Smooth muscle cell (in vitro differentiated cells): ENCODE measurements around the gene LCN2. TPM values are rescaled to one million over a fixed set of nuclear protein-coding genes. Genes with fewer than 3 reads are reported as not detected.

ENCODE experiments used
- DNase-seq: peaks from one replicate; lab custom pipeline; 2025; ENCODE audit not compliant: unreplicated experiment; lab: John Stamatoyannopoulos, UW
- H2AFZ ChIP-seq: fragments of 200-600 bp; sonication (generic); 2 replicates; pipeline ENCODE4 v1.6.0; 2016; ENCODE audit warnings: antibody characterized with exemption, low read depth, mild to moderate bottlenecking
- H3F3A ChIP-seq: fragments of 200-600 bp; sonication (generic); 2 replicates; pipeline ENCODE4 v1.6.0; 2017; ENCODE audit warnings: antibody characterized with exemption, low read depth
- H3K27ac ChIP-seq: fragments of 200-600 bp; sonication (generic); 2 replicates; pipeline ENCODE4 v1.5.1; 2016; ENCODE audit warnings: low read depth, mild to moderate bottlenecking
- H3K27me3 ChIP-seq: fragments of 200-600 bp; sonication (generic); 2 replicates; pipeline ENCODE4 v1.6.1; 2016; ENCODE audit warnings: low read depth, mild to moderate bottlenecking
- H3K36me3 ChIP-seq: fragments of 200-600 bp; sonication (generic); 2 replicates; pipeline ENCODE4 v1.5.1; 2016; ENCODE audit warnings: low read depth
- H3K4me1 ChIP-seq: fragments of 200-600 bp; sonication (generic); 2 replicates; pipeline ENCODE4 v1.5.1; 2016; ENCODE audit warnings: low read depth
- H3K4me2 ChIP-seq: fragments of 200-600 bp; sonication (generic); 2 replicates; pipeline ENCODE4 v1.6.0; 2016; ENCODE audit warnings: mild to moderate bottlenecking
- H3K4me3 ChIP-seq: fragments of 200-600 bp; sonication (generic); 2 replicates; pipeline ENCODE4 v1.5.1; 2016; ENCODE audit warnings: mild to moderate bottlenecking
- H3K79me2 ChIP-seq: fragments of 200-600 bp; sonication (generic); 2 replicates; pipeline ENCODE4 v1.6.0; 2016; ENCODE audit warnings: low read depth, mild to moderate bottlenecking
- H3K9ac ChIP-seq: fragments of 200-600 bp; sonication (generic); 2 replicates; pipeline ENCODE4 v1.6.0; 2016; ENCODE audit warnings: low read depth
- H3K9me3 ChIP-seq: fragments of 200-600 bp; sonication (generic); replicated peaks from 2 replicates; pipeline ENCODE4 v1.5.1; 2016; ENCODE audit warnings: low read depth
- H4K20me1 ChIP-seq: fragments of 200-600 bp; sonication (generic); 2 replicates; pipeline ENCODE4 v1.6.0; 2016; ENCODE audit warnings: low read depth
- WGBS: methylation state at CpG from one replicate; pipeline ENCODE4 v1.1.7; 2016; ENCODE audit warnings: low lambda C conversion rate; 5-methylcytosine and 5-hydroxymethylcytosine counted together
- polyA plus RNA-seq: library from polyadenylated mRNA; unstranded; fragments of >200 nt; fragmentation: Nextera tagmentation; extraction: Ambion mirVana; gene quantifications from 2 replicates; pipeline ENCODE4 v1.2.1, GENCODE V29; 2016
- total RNA-seq: library from RNA; depleted of rRNA; stranded (reverse); fragments of >200 nt; gene quantifications from 2 replicates; pipeline ENCODE4 v1.2.3, GENCODE V29; 2014
- TF ChIP-seq, protein P1 (sequence below): fragments of 200-600 bp; sonication (generic); IDR thresholded peaks from 2 replicates; pipeline ENCODE4 v1.5.1; 2017; ENCODE audit warnings: borderline replicate concordance, mild to moderate bottlenecking, antibody characterized with exemption; ENCODE audit not compliant: insufficient read depth, poor library complexity, severe bottlenecking

LCN2 gene
- total and polyA plus RNA-seq, 2 experiments from 2014 or later, result not detected

DNA sequence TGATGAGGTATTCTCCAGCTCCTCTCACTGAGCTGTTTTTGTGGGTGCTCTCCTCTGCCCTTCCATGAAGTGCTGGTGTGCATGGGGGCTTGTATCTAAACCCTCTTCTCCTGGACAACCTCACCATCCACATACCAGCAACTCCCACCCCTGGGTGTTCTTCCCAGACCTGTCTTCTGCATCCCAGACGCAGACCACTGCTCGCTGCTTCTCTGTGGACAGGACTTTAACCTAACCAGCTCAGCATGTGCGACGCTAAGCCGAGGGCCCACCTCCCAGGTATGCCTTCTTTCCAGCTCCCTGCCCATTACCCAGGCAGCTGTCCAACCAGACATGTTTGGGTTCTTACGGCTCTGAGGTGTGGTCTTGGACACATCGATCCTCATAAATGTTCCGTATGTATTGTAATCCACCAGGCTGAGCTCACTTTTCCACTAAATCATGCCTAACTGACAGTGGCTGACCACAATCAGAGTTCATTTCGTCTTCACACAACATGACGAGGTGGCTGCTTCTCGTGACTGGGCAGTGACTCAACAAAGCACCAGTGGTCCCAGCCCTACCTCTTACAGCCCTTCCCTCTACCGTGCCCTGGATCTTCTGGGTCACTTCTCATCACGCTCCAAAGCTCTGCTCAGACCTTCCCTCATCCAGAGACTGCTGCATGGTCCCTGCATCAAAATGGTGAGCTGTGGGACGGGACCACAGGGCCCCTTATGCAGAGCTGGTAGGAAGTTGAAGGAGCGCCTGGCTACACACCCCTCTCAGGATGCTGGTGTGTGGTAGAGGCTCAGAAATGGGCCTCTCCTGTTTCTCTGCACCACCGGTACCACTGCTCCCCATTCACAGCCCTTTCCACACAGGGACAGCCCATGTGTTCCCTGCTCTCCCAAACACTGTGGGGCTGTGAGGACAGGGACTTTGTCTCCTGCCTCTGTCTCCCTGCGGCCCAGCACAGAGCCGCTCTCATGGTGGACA lies 12.1 kb upstream of the LCN2 start:
- WGBS, result 78% methylated on average over 18 of the region's 18 CpGs
- TF ChIP-seq, protein P1, sequence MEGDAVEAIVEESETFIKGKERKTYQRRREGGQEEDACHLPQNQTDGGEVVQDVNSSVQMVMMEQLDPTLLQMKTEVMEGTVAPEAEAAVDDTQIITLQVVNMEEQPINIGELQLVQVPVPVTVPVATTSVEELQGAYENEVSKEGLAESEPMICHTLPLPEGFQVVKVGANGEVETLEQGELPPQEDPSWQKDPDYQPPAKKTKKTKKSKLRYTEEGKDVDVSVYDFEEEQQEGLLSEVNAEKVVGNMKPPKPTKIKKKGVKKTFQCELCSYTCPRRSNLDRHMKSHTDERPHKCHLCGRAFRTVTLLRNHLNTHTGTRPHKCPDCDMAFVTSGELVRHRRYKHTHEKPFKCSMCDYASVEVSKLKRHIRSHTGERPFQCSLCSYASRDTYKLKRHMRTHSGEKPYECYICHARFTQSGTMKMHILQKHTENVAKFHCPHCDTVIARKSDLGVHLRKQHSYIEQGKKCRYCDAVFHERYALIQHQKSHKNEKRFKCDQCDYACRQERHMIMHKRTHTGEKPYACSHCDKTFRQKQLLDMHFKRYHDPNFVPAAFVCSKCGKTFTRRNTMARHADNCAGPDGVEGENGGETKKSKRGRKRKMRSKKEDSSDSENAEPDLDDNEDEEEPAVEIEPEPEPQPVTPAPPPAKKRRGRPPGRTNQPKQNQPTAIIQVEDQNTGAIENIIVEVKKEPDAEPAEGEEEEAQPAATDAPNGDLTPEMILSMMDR, result no peak
- H3K4me3 ChIP-seq, result no peak overlapping the region
- no peaks in the 10 kb centered on the region for H3F3A ChIP-seq
- H3K9ac ChIP-seq, result no peak overlapping the region
- peaks cover 3% of the 10 kb centered on the region for H3K27me3 ChIP-seq
- H3K4me2 ChIP-seq, result no peak overlapping the region
- no peak overlapping the region for H2AFZ ChIP-seq
- H3K4me1 ChIP-seq, result no peaks in the 10 kb centered on the region
- no peak overlapping the region for H3K27ac ChIP-seq
- no peaks in the 10 kb centered on the region for H3K9me3 ChIP-seq
- no peaks in the 10 kb centered on the region for H4K20me1 ChIP-seq
- no peaks in the 10 kb centered on the region for H3K79me2 ChIP-seq
- H3K36me3 ChIP-seq, result no peaks in the 10 kb centered on the region
- DNase-seq, result no peak

DNA sequence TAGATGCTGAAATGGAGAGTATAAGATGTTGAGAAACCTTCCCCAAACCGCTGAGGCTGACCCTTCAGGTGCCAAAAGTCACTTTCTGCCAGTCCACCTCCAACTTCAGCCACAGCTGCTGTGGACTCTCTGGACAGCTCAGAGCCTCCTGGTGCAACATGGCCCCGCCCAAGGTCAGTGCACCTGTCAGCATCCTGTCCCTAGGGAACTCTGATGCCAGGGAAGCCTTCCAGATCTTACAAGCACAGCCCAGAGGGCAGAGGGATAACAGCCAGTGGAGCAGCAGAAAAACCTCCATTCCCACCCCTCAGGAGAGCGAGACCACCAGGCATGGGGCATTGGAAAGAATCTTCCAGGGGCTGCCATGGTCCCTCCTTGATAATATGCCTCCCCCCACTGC lies 11.3 kb upstream of the LCN2 start:
- Histone ChIP-seq H3K4me3 (no peak overlapping the region), H2AFZ (no peak overlapping the region), H3K9me3 (no peaks in the 10 kb centered on the region), H3F3A (no peaks in the 10 kb centered on the region), H3K36me3 (no peaks in the 10 kb centered on the region), H4K20me1 (no peaks in the 10 kb centered on the region), H3K27me3 (peaks cover 3% of the 10 kb centered on the region), H3K9ac (no peak overlapping the region), H3K79me2 (no peaks in the 10 kb centered on the region), H3K4me2 (no peak overlapping the region), H3K4me1 (no peaks in the 10 kb centered on the region), H3K27ac (no peak overlapping the region)
- no peak for DNase-seq
- 85% methylated on average over 3 of the region's 3 CpGs for WGBS
- TF ChIP-seq, protein P1, result no peak

DNA sequence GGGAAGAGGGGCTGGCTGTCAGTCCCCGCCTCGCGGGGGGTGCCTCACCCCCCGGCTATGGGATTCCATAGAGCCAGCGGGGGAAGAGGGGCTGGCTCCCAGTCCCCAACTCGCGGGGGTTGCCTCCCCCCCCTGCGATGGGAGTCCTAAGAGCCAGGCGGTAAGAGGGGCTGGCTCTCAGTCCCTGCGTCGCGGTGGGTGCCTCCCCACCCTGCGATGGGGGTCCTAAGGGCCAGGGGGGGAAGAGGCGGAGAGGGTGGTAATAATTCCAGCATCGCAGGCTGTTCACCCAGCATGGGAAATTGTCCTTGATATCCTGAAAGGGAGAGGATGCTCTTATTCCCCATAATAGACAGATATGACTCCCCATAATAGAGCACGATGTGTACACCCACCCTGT lies 9.6 kb upstream of the LCN2 start:
- H3K4me2 ChIP-seq, result no peak overlapping the region
- no peaks in the 10 kb centered on the region for H3K79me2 ChIP-seq
- no peak overlapping the region for H3K27ac ChIP-seq
- no peaks in the 10 kb centered on the region for H3K9me3 ChIP-seq
- no peak overlapping the region for H2AFZ ChIP-seq
- no peaks in the 10 kb centered on the region for H3K4me1 ChIP-seq
- 92% methylated on average over 6 of the region's 16 CpGs for WGBS
- DNase-seq, result no peak
- H4K20me1 ChIP-seq, result no peaks in the 10 kb centered on the region
- no peak overlapping the region for H3K4me3 ChIP-seq
- no peaks in the 10 kb centered on the region for H3F3A ChIP-seq
- no peaks in the 10 kb centered on the region for H3K36me3 ChIP-seq
- TF ChIP-seq, protein P1, result no peak
- H3K27me3 ChIP-seq, result no peaks in the 10 kb centered on the region
- no peak overlapping the region for H3K9ac ChIP-seq
